Measurements from ENCODE around the gene SEC22B.
"Not testable (repeated sequence)": the region's sequence is repeated elsewhere in the genome, so short reads cannot be mapped to it uniquely, and the experiment has no call there.

Gene SEC22B

GRCh38 chr1:120144626-120145025 is 31.7 kb downstream of the SEC22B start:
- not testable (repeated sequence) for DNase-seq

- peak; percentile 34 to 52 for DNase-seq
Observed at GRCh38 chr1:120144169-120144568, 32.2 kb downstream of the SEC22B start.

- not testable (repeated sequence) for DNase-seq
Observed at GRCh38 chr1:120143334-120143733, 33.0 kb downstream of the SEC22B start.

GRCh38 chr1:120142512-120143263 is 33.6 kb downstream of the SEC22B start:
- DNase-seq = peak; percentile 51 to 65

GRCh38 chr1:120141865-120142264 is 34.5 kb downstream of the SEC22B start:
- not testable (repeated sequence) for DNase-seq

- not testable (repeated sequence) for DNase-seq
Observed at GRCh38 chr1:120140656-120141265, 35.6 kb downstream of the SEC22B start.

GRCh38 chr1:120136086-120136485 is 40.2 kb downstream of the SEC22B start:
- not testable (repeated sequence) for DNase-seq

- DNase-seq = not testable (repeated sequence)
Observed at GRCh38 chr1:120133928-120134325, 42.4 kb downstream of the SEC22B start.

GRCh38 chr1:120133228-120133927 is 42.9 kb downstream of the SEC22B start:
- no peak for DNase-seq

- DNase-seq = not testable (repeated sequence)
Observed at GRCh38 chr1:120132406-120132763, 43.9 kb downstream of the SEC22B start.

GRCh38 chr1:120131611-120132405 is 44.5 kb downstream of the SEC22B start:
- DNase-seq = not testable (repeated sequence)

- not testable (repeated sequence) for DNase-seq
Observed at GRCh38 chr1:120127921-120128320, 48.4 kb downstream of the SEC22B start.

- not testable (repeated sequence) for DNase-seq
Observed at GRCh38 chr1:120126216-120126615, 50.1 kb downstream of the SEC22B start.

GRCh38 chr1:120124628-120125027 is 51.7 kb downstream of the SEC22B start:
- not testable (repeated sequence) for DNase-seq

GRCh38 chr1:120123813-120124510 is 52.4 kb downstream of the SEC22B start:
- DNase-seq = not testable (repeated sequence)

GRCh38 chr1:120122262-120122893 is 53.9 kb downstream of the SEC22B start:
- not testable (repeated sequence) for DNase-seq

- not testable (repeated sequence) for DNase-seq
Observed at GRCh38 chr1:120121830-120122229, 54.5 kb downstream of the SEC22B start.

GRCh38 chr1:120120525-120120924 is 55.8 kb downstream of the SEC22B start:
- DNase-seq = not testable (repeated sequence)

- DNase-seq = not testable (repeated sequence)
Observed at GRCh38 chr1:120117371-120118177, 58.7 kb downstream of the SEC22B start.

GRCh38 chr1:120116094-120116493 is 60.2 kb downstream of the SEC22B start:
- DNase-seq = not testable (repeated sequence)

- DNase-seq = not testable (repeated sequence)
Observed at GRCh38 chr1:120113134-120113533, 63.2 kb downstream of the SEC22B start.

All from activated CD4-positive, alpha-beta T cell treated with anti-CD3 and anti-CD28 coated beads, Interleukin-2, amount 50 U/mL, for 48 hours (primary cell).